HepG2 (cell line): ENCODE results near the gene BCL6. TPM values are rescaled to one million over a fixed set of nuclear protein-coding genes. Genes with fewer than 3 reads are reported as not detected.

Source experiments
- ASH2L ChIP-seq: fragments of 300-600, 200-600 bp; sonication (generic); IDR thresholded peaks from 2 replicates; pipeline ENCODE4 v1.7.0; 2017; ENCODE audit warnings: low read depth, mild to moderate bottlenecking, moderate library complexity, mixed read lengths, low read length; ENCODE audit not compliant: insufficient read length
- ATAD3A ChIP-seq: sonication (generic); formaldehyde crosslinking; IDR thresholded peaks from 2 replicates; pipeline ENCODE4 v1.4.0; 2020; ENCODE audit warnings: missing genetic modification reagents
- CHD2 ChIP-seq: IDR thresholded peaks from 2 replicates; pipeline ENCODE4 v1.6.1; 2011; ENCODE audit warnings: low read depth, low read length, improper control_type of control experiment
- E2F2 ChIP-seq: sonication (generic); formaldehyde crosslinking; IDR thresholded peaks from 2 replicates; pipeline ENCODE4 v1.4.0; 2020; ENCODE audit warnings: missing genetic modification reagents, borderline replicate concordance
- ETV5 ChIP-seq: IDR thresholded peaks from 2 replicates; pipeline ENCODE4 v1.6.1; 2018; ENCODE audit warnings: missing biosample characterization, missing genetic modification reagents, inconsistent platforms, borderline replicate concordance
- HDAC6 ChIP-seq: fragments of 200-600 bp; sonication (generic); IDR thresholded peaks from 2 replicates; pipeline ENCODE4 v1.7.0; 2017; ENCODE audit warnings: mild to moderate bottlenecking, antibody characterized with exemption, low read length, low read depth
- KDM2A ChIP-seq: sonication (generic); formaldehyde crosslinking; IDR thresholded peaks from 2 replicates; pipeline ENCODE4 v1.4.0; 2020; ENCODE audit warnings: low read depth, missing genetic modification reagents, borderline replicate concordance
- MIER2 ChIP-seq: IDR thresholded peaks from 2 replicates; pipeline ENCODE4 v1.6.1; 2016; ENCODE audit warnings: missing biosample characterization, missing genetic modification reagents
- PHF5A ChIP-seq: IDR thresholded peaks from one replicate; pipeline ENCODE4 v1.6.1; 2018; ENCODE audit warnings: low read depth, missing genetic modification reagents; ENCODE audit not compliant: unreplicated experiment
- RNF2 ChIP-seq: fragments of 450-650 bp; conservative IDR thresholded peaks from 2 replicates; pipeline ENCODE4 v1.6.1; 2016; ENCODE audit warnings: low read depth
- SAP130 ChIP-seq: IDR thresholded peaks from 2 replicates; pipeline ENCODE4 v1.6.1; 2016; ENCODE audit warnings: low read depth
- SOX6 ChIP-seq, 2 experiments: fragments of 450-650 bp in 1 of 2; sonication (generic) in 1 of 2; formaldehyde crosslinking in 1 of 2; IDR thresholded peaks; 2 replicates each; pipeline versions ENCODE4 v1.4.0 to v1.6.1; 2017 to 2020; ENCODE audit warnings: antibody characterized with exemption in 1 of 2, mild to moderate bottlenecking in 1 of 2, missing genetic modification reagents in 1 of 2
- TBL1XR1 ChIP-seq: fragments of 150-350 bp; IDR thresholded peaks from 2 replicates; pipeline ENCODE4 v1.6.1; 2014; ENCODE audit warnings: borderline replicate concordance, low read length; ENCODE audit not compliant: partially characterized antibody
- TBX2 ChIP-seq: sonication (generic); formaldehyde crosslinking; IDR thresholded peaks from 2 replicates; pipeline ENCODE4 v1.5.0; 2020; ENCODE audit warnings: missing genetic modification reagents, mild to moderate bottlenecking, borderline replicate concordance
- TFDP1 ChIP-seq: IDR thresholded peaks from 2 replicates; pipeline ENCODE4 v1.6.1; 2016; ENCODE audit warnings: missing compliant biosample characterization, missing genetic modification reagents, borderline replicate concordance
- ZBTB20 ChIP-seq: sonication (generic); formaldehyde crosslinking; IDR thresholded peaks from 2 replicates; pipeline ENCODE4 v1.8.1; 2023; ENCODE audit warnings: missing genetic modification reagents, low read depth, mild to moderate bottlenecking, borderline replicate concordance
- ZBTB3 ChIP-seq: sonication (generic); formaldehyde crosslinking; IDR thresholded peaks from 2 replicates; pipeline ENCODE4 v1.4.0; 2020; ENCODE audit warnings: low read depth, mild to moderate bottlenecking, moderate library complexity, missing genetic modification reagents, borderline replicate concordance
- ZKSCAN8 ChIP-seq: IDR thresholded peaks from 2 replicates; pipeline ENCODE4 v1.6.1; 2016; ENCODE audit warnings: borderline replicate concordance, missing genetic modification reagents, missing compliant biosample characterization
- ZNF33B ChIP-seq: sonication (generic); formaldehyde crosslinking; IDR thresholded peaks from 2 replicates; pipeline ENCODE4 v1.5.1; 2020; ENCODE audit warnings: mild to moderate bottlenecking, missing genetic modification reagents
- ZNF362 ChIP-seq: sonication (generic); formaldehyde crosslinking; IDR thresholded peaks from 2 replicates; pipeline ENCODE4 v1.4.0; 2020; ENCODE audit warnings: missing genetic modification reagents, mild to moderate bottlenecking, borderline replicate concordance
- ZNF501 ChIP-seq: sonication (generic); formaldehyde crosslinking; IDR thresholded peaks from 2 replicates; pipeline ENCODE4 v1.5.1; 2020; ENCODE audit warnings: mild to moderate bottlenecking, moderate library complexity, missing genetic modification reagents
- ZNF773 ChIP-seq: sonication (generic); formaldehyde crosslinking; IDR thresholded peaks from 2 replicates; pipeline ENCODE4 v1.4.0; 2020; ENCODE audit warnings: missing genetic modification reagents, borderline replicate concordance
- polyA plus RNA-seq, 8 experiments: library from polyadenylated mRNA; depleted of rRNA in 3 of 8; stranded (reverse) in 7 of 8; unstranded in 1 of 8; fragments of >200 nt; fragmentation: Illumina TruSeq in 4 of 8; extraction: Trizol in 4 of 8; gene quantifications; 2 replicates each; pipeline versions ENCODE4 v1.2.1 to v1.2.3, GENCODE V29; 2011 to 2016; ENCODE audit warnings: low read depth in 4 of 8, missing spikeins in 1 of 8, mixed read lengths in 1 of 8; ENCODE audit not compliant: insufficient read depth in 1 of 8
- total RNA-seq, 5 experiments: library from RNA; depleted of rRNA; stranded (reverse); fragments of >200 nt; fragmentation: Illumina TruSeq; extraction: Trizol; gene quantifications; 2 replicates each; pipeline ENCODE4 v1.2.3, GENCODE V29; 2016; ENCODE audit warnings: low read depth in 1 of 5
- TF ChIP-seq, protein P1 (sequence below): sonication (generic); formaldehyde crosslinking; IDR thresholded peaks from 2 replicates; pipeline ENCODE4 v1.5.1; 2020; ENCODE audit warnings: missing genetic modification reagents, mild to moderate bottlenecking, borderline replicate concordance

BCL6 gene
- total and polyA plus RNA-seq, 2 of the 13 experiments (the other 11 are each of a cell fraction or from before 2014, with no cell fraction given): 21.2 to 53.7 TPM

GRCh38 chr3:187748050-187748481 lies 2.8 kb upstream of the BCL6 start (continued):
- peak; percentile 17; the same call in 1 of the 2 replicates for TF ChIP-seq ETV5
- peak; percentile 26 for TF ChIP-seq ASH2L
- TF ChIP-seq ZNF362 (CRISPR knock-in tag): peak; percentile 18; the same call in 1 of the 2 replicates
- TF ChIP-seq PHF5A (CRISPR knock-in tag): no peak
- no peak for TF ChIP-seq SOX6 (IDR thresholded peaks at IDR 0.05)
- TF ChIP-seq SOX6 (CRISPR knock-in tag; IDR thresholded peaks at IDR 0.05): peak; percentile 54
- 0 out of 2 replicates have a peak, but pooled peaks have one; percentile 39 for TF ChIP-seq ZNF501 (CRISPR knock-in tag)
- TF ChIP-seq ZNF33B (CRISPR knock-in tag): no peak
- peak; percentile 70 for TF ChIP-seq SAP130
- TF ChIP-seq ATAD3A (CRISPR knock-in tag): no peak
- peak; percentile 56; the same call in 1 of the 2 replicates for TF ChIP-seq KDM2A
- TF ChIP-seq E2F2 (CRISPR knock-in tag): no peak
- no peak for TF ChIP-seq TFDP1 (CRISPR knock-in tag)
- TF ChIP-seq ZBTB3 (CRISPR knock-in tag): no peak
- TF ChIP-seq ZNF773 (CRISPR knock-in tag): no peak
- TF ChIP-seq RNF2: no peak
- 0 out of 2 replicates have a peak, but pooled peaks have one; percentile 30 for TF ChIP-seq MIER2 (CRISPR knock-in tag)
- peak; percentile 21; the same call in 1 of the 2 replicates for TF ChIP-seq TBX2 (CRISPR knock-in tag)
- TF ChIP-seq, protein P1, sequence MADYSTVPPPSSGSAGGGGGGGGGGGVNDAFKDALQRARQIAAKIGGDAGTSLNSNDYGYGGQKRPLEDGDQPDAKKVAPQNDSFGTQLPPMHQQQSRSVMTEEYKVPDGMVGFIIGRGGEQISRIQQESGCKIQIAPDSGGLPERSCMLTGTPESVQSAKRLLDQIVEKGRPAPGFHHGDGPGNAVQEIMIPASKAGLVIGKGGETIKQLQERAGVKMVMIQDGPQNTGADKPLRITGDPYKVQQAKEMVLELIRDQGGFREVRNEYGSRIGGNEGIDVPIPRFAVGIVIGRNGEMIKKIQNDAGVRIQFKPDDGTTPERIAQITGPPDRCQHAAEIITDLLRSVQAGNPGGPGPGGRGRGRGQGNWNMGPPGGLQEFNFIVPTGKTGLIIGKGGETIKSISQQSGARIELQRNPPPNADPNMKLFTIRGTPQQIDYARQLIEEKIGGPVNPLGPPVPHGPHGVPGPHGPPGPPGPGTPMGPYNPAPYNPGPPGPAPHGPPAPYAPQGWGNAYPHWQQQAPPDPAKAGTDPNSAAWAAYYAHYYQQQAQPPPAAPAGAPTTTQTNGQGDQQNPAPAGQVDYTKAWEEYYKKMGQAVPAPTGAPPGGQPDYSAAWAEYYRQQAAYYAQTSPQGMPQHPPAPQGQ (CRISPR knock-in tag): no peak
- TF ChIP-seq ZBTB20 (CRISPR knock-in tag): no peak
- peak; percentile 55; the same call in 1 of the 2 replicates for TF ChIP-seq CHD2
- TF ChIP-seq ZKSCAN8: no peak; the same call in 1 of the 2 replicates
- no peak for TF ChIP-seq HDAC6
- TF ChIP-seq TBL1XR1: peak; percentile 20
